Pancreas (tissue), 10 donors: ENCODE measurements around the gene DHRSX. TPM values are rescaled to one million over a fixed set of nuclear protein-coding genes. Genes with fewer than 3 reads are reported as not detected.
"Not testable (repeated sequence)": the region's sequence is repeated elsewhere in the genome, so short reads cannot be mapped to it uniquely, and the experiment has no call there.

Experiments
- ATAC-seq, 4 donors: fragments of 200-7000 bp; cut with Tn5 transposase; one replicate each; pipeline versions ENCODE4 v1.8.0 to v1.9.1; 2020; ENCODE audit warnings: mild to moderate bottlenecking in 4 of 4, moderate library complexity in 4 of 4
- DNase-seq, 6 donors: peaks; one replicate each; pipeline ENCODE4 v3.0.0-alpha.2; 2020
- FAIRE-seq: peaks from 2 replicates; lab custom pipeline; 2012; peaks lifted over from hg19 to GRCh38; lab: Jason Lieb, UNC
- H3K27ac ChIP-seq, 4 donors: fragments of 200-600 bp; sonication (generic); 1 replicate in 3 of 4; 2 replicates in 1 of 4; pipeline versions ENCODE4 v1.5.0 to v1.8.0; 2020
- H3K27me3 ChIP-seq, 4 donors: fragments of 200-600 bp; one replicate each; pipeline ENCODE4 v1.8.0; 2021
- H3K36me3 ChIP-seq, 3 donors: fragments of 200-600 bp; sonication (generic) in 1 of 3; one replicate each; pipeline versions ENCODE4 v1.5.0 to v1.8.0; 2020 to 2021
- H3K4me1 ChIP-seq, 3 donors: fragments of 200-600 bp; one replicate each; pipeline ENCODE4 v1.8.0; 2021
- H3K4me3 ChIP-seq, 4 donors: fragments of 200-600 bp; sonication (generic) in 2 of 4; one replicate each; pipeline versions ENCODE4 v1.5.0 to v1.8.0; 2020 to 2021
- H3K9me3 ChIP-seq, 4 donors: fragments of 200-600 bp; one replicate each; pipeline ENCODE4 v1.8.0; 2021
- WGBS, 2 donors: extraction: QIAGEN DNeasy Blood & Tissue Kit; methylation state at CpG; one replicate each; pipeline ENCODE4 v1.1.7; 2013; 5-methylcytosine and 5-hydroxymethylcytosine counted together
- intact Hi-C, 3 donors: fragments of 100-400 bp; cut with DNase I; formaldehyde crosslinking; loops; one replicate each; pipeline versions ENCODE4 v1.11.1 to v1.14.2; 2022
- polyA plus RNA-seq, 2 donors: library from polyadenylated mRNA; stranded (reverse); fragments of 200-250 nt; gene quantifications; one replicate each; pipeline ENCODE4 v1.2.3, GENCODE V29; 2013
- total RNA-seq, 6 donors: library from RNA; stranded (reverse); fragmentation: NEBNext Ultra II Directional in 4 of 6; extraction: Animal tissue kit (Norgen Biotek cat#: 25700) in 4 of 6; gene quantifications; one replicate each; pipeline versions ENCODE4 v1.2.1 to v1.2.4, GENCODE V29; 2021 to 2023
- TF ChIP-seq, protein P1 (sequence below), 4 donors: fragments of 200-600 bp; sonication (generic) in 3 of 4; IDR thresholded peaks; one replicate each; pipeline versions ENCODE4 v1.5.0 to v1.8.0; 2021; ENCODE audit warnings: antibody characterized with exemption in 4 of 4
- donor health status: healthy with polysubstance abuse.
- donor health status: DM: no; HTN: no; CAD: no; lungs with moderate emphysema.
- donor health status: DM: no; HTN: no; CAD: no.
- donor health status: control.
- donor health status: control.
- donor health status: Bipolar disorder and iron deficiency.
- donor health status: DM: yes; HTN: yes; CAD: no.
- donor health status: DM: no; HTN: no; CAD: no.
- donor health status: DM: no; HTN: no; CAD: no.
- donor health status: DM: yes; HTN: yes; CAD: no.

DHRSX gene
- total and polyA plus RNA-seq, 8 donors, result 8.1 to 26.5 (median 17.2) TPM

DNA sequence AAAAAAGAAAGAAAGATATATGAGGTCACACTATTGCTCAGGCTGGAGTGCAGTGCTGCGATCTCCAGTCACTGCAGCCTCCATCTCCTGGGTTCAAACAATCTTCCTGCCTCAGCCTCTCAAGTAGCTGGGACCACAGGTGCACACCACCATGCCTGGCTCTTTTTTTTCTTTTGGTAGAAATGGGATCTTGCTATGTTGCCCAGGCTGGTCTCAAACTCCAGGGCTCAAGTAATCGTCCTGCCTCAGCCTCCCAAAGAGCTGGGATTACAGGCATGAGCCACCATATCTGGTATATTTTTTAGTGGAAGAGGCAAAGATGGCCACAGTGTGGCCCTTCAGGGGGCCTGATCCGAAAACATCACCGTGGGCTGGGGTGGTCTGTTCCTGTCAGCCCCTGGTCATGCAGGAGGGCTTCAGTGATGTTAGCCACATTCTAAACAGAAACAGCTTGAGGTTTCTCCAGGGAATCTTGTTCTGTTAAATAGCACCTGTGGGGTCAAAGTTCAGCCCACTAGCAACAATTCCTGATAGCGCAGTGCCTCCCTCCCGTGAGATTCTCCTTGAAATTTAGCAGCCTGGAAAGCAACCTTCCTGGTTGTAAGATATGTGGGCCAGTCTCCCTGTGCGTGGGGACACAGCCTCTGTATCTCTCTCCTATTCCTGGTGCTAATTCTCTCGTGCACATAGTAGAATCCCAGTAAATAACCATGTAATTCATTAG is 7.3 kb upstream of the DHRSX start:
- H3K4me1 ChIP-seq, result peaks cover 0 to 6% (median 0%) of the 10 kb centered on the region in 3 donors
- H3K4me3 ChIP-seq, result no peak overlapping the region
- H3K36me3 ChIP-seq, result no peaks in the 10 kb centered on the region
- 49 to 50% methylated on average over 8 of the region's 8 CpGs for WGBS, 2 donors
- no peaks in the 10 kb centered on the region for H3K9me3 ChIP-seq
- TF ChIP-seq, protein P1, sequence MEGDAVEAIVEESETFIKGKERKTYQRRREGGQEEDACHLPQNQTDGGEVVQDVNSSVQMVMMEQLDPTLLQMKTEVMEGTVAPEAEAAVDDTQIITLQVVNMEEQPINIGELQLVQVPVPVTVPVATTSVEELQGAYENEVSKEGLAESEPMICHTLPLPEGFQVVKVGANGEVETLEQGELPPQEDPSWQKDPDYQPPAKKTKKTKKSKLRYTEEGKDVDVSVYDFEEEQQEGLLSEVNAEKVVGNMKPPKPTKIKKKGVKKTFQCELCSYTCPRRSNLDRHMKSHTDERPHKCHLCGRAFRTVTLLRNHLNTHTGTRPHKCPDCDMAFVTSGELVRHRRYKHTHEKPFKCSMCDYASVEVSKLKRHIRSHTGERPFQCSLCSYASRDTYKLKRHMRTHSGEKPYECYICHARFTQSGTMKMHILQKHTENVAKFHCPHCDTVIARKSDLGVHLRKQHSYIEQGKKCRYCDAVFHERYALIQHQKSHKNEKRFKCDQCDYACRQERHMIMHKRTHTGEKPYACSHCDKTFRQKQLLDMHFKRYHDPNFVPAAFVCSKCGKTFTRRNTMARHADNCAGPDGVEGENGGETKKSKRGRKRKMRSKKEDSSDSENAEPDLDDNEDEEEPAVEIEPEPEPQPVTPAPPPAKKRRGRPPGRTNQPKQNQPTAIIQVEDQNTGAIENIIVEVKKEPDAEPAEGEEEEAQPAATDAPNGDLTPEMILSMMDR (IDR thresholded peaks at IDR 0.05), result no peak
- FAIRE-seq, result no peak
- intact Hi-C loops, result no loop called here
- no peak for DNase-seq
- no peak overlapping the region for H3K27ac ChIP-seq
- peak; percentile 39 to 86 (median 67) for ATAC-seq
- no peaks in the 10 kb centered on the region for H3K27me3 ChIP-seq

DNA sequence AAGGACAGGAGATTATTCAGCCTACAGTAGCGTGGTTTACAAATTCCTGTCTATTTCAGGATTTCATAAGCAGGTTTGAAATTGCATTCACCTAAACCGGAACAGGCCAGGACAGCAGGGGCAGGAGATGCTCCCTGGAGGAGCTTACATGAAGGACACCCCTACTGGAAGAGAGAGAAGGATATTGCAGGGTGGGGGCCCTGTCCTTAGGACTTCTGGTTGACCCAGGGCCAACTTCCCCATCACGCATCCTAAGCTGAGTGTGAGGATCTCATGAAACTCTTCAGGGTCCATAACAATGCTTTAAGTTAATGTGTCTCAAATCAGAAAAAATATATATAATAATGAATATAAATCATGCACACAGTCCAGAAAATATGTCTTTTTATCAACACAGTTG is 6.4 kb upstream of the DHRSX start:
- Histone ChIP-seq H3K4me1 (peaks cover 0 to 6% (median 0%) of the 10 kb centered on the region in 3 donors), H3K4me3 (no peak overlapping the region), H3K27me3 (no peaks in the 10 kb centered on the region), H3K9me3 (no peaks in the 10 kb centered on the region), H3K36me3 (no peaks in the 10 kb centered on the region), H3K27ac (no peak overlapping the region)
- 92% methylated on average over 3 of the region's 3 CpGs for WGBS, 2 donors
- ATAC-seq (no peak), DNase-seq (no peak), FAIRE-seq (no peak)
- TF ChIP-seq, protein P1 (IDR thresholded peaks at IDR 0.05), result no peak
- intact Hi-C loops, result no loop called here

DNA sequence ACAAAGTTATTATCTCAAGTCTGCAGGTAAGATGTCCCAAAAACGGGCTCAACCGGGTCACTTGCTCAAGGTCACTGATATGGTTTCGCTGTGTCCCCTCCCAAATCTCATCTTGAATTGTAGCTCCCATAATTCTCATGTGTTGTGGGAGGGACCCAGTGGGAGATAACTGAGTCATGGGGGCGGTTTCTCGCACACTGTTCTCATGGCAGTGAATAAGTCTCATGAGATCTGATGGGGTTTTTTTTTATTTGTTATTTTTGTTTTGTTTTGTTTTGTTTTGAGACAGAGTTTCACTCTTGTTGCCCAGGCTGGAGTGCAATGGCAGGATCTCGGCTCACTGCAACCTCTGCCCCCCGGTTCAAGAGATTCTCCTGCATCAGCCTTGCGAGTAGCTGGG is 4.6 kb upstream of the DHRSX start:
- H3K9me3 ChIP-seq, intact Hi-C loops, H3K27me3 ChIP-seq, DNase-seq, H3K4me1 ChIP-seq, ATAC-seq, H3K27ac ChIP-seq, FAIRE-seq, H3K36me3 ChIP-seq, H3K4me3 ChIP-seq: not testable (repeated sequence)
- WGBS, 2 donors, result 69 to 76% methylated on average over 8 of the region's 8 CpGs

DNA sequence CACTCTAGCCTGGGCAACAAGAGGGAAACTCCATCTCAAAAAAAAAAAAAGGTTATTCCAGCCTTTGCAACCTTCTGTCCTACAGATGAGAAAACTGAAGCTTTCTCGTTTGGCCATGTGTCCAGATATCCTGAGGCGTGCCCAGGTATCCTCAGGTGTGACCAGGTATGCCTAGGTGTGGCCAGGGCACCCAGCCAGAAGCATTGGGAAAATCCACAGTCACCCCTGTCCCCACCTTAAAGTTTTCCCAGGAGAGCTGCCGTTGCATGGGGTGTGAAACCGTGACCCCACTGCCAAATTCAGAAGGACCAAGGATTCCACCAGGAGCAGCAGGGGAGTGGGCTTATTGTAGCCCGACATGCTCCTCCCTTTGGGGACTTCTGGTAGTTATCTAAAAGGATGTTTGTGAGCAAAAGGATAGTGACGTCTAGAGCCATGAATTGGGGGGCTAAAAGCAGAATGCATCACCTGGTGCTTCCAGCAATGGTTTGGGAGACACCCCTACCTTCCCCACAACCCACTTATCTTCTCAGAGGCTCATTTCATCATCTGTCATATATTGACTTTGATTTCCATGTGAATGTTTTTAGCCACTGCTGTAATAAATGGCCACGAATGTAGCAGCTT is 4.0 kb upstream of the DHRSX start:
- WGBS, 2 donors, result 60 to 66% methylated on average over 7 of the region's 7 CpGs
- DNase-seq, result no peak
- no peak overlapping the region for H3K27ac ChIP-seq
- H3K4me1 ChIP-seq, result peaks cover 0 to 6% (median 0%) of the 10 kb centered on the region in 3 donors
- no peaks in the 10 kb centered on the region for H3K27me3 ChIP-seq
- H3K36me3 ChIP-seq, result no peaks in the 10 kb centered on the region
- no peak overlapping the region for H3K4me3 ChIP-seq
- ATAC-seq, result no peak
- no peaks in the 10 kb centered on the region for H3K9me3 ChIP-seq
- TF ChIP-seq, protein P1 (IDR thresholded peaks at IDR 0.05), result no peak
- FAIRE-seq, result no peak
- intact Hi-C loops, result no loop called here

DNA sequence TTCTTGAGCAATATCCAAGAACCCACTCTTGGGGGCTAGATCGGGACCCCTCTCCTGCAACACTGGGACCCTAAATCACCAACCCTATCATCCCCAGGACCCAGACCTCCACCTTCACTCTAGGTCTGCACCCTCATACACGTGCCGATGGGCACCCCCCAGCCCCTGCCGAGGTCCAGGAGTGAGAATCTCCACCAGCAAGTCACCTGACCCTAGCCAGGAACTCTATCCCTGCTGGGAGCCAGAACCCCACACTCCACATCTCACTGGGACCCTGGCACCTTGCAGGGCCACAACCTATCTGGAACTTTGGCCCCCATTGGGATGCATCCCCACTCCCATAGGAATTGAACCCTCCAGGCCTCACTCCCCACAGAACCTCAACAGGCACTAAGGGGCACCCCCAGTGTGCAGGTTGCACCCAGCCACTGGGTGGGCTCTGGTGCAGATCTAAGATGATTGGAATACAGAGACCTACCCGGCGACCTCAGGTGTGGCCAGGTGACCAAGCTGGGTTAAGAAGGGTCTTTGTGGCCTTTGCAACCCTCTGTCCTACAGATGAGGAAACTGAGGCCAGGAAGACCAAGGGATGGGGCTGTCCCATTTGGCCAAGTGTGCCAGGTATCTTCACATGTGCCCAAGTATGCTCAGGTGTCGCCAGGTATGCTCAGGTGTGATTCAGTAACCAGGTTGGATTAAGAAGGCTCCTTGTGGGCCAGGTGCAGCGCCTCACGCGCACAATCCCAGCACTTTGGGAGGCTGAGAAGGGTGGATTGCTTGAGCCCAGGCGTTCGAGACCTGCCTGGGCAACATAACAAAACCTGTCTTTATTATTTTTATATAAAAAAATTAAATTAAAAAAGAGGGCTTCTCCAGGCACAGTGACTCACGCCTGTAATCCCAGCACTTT is 3.1 kb upstream of the DHRSX start:
- H3K27me3 ChIP-seq, result no peaks in the 10 kb centered on the region
- TF ChIP-seq, protein P1 (IDR thresholded peaks at IDR 0.05), result no peak
- no peaks in the 10 kb centered on the region for H3K9me3 ChIP-seq
- no peaks in the 10 kb centered on the region for H3K36me3 ChIP-seq
- intact Hi-C loops, result no loop called here
- DNase-seq (no peak), FAIRE-seq (no peak), ATAC-seq (no peak)
- 86 to 88% methylated on average over 13 of the region's 13 CpGs for WGBS, 2 donors
- H3K27ac ChIP-seq, result no peak overlapping the region
- no peak overlapping the region for H3K4me3 ChIP-seq
- H3K4me1 ChIP-seq, result peaks cover 0 to 8% (median 8%) of the 10 kb centered on the region in 3 donors
